Femur (tissue), 1 donor: ENCODE data around the gene PNMA8A.
"Not testable (repeated sequence)": the region's sequence is repeated elsewhere in the genome, so short reads cannot be mapped to it uniquely, and the experiment has no call there.

Experiments
- DNase-seq: peaks from one replicate; pipeline ENCODE4 v3.0.0-alpha.2; 2017

The PNMA8A gene

GRCh38 chr19:46463516-46463915 lies 7.8 kb downstream of the PNMA8A start:
- no peak for DNase-seq

GRCh38 chr19:46461537-46461936 lies 9.8 kb downstream of the PNMA8A start:
- DNase-seq = no peak

- no peak for DNase-seq
Measured at GRCh38 chr19:46460981-46461380, 10.4 kb downstream of the PNMA8A start.

GRCh38 chr19:46460055-46460454 lies 11.3 kb downstream of the PNMA8A start:
- no peak for DNase-seq

- no peak for DNase-seq
Measured at GRCh38 chr19:46456930-46457329, 14.4 kb downstream of the PNMA8A start.

GRCh38 chr19:46454244-46454643 lies 17.1 kb downstream of the PNMA8A start:
- DNase-seq = no peak

GRCh38 chr19:46453661-46454060 lies 17.7 kb downstream of the PNMA8A start:
- DNase-seq = no peak

GRCh38 chr19:46452186-46452585 lies 19.2 kb downstream of the PNMA8A start:
- DNase-seq = no peak

GRCh38 chr19:46451352-46451751 lies 20.0 kb downstream of the PNMA8A start:
- peak; percentile 78 for DNase-seq

- DNase-seq = no peak
Measured at GRCh38 chr19:46450737-46451136, 20.6 kb downstream of the PNMA8A start.

- DNase-seq = no peak
Measured at GRCh38 chr19:46449228-46449627, 22.1 kb downstream of the PNMA8A start.

- no peak for DNase-seq
Measured at GRCh38 chr19:46448601-46449000, 22.8 kb downstream of the PNMA8A start.

- peak; percentile 69 for DNase-seq
Measured at GRCh38 chr19:46447824-46448223, 23.5 kb downstream of the PNMA8A start.

- DNase-seq = no peak
Measured at GRCh38 chr19:46447006-46447405, 24.4 kb downstream of the PNMA8A start.

- no peak for DNase-seq
Measured at GRCh38 chr19:46446021-46446420, 25.3 kb downstream of the PNMA8A start.

GRCh38 chr19:46442808-46443450 lies 28.4 kb downstream of the PNMA8A start:
- DNase-seq = peak; percentile 73

- no peak for DNase-seq
Measured at GRCh38 chr19:46441866-46442265, 29.5 kb downstream of the PNMA8A start.

GRCh38 chr19:46435689-46436088 lies 35.7 kb downstream of the PNMA8A start:
- not testable (repeated sequence) for DNase-seq

GRCh38 chr19:46435009-46435408 lies 36.4 kb downstream of the PNMA8A start:
- DNase-seq = no peak

- DNase-seq = not testable (repeated sequence)
Measured at GRCh38 chr19:46433470-46433869, 37.9 kb downstream of the PNMA8A start.

GRCh38 chr19:46431824-46432223 lies 39.5 kb downstream of the PNMA8A start:
- no peak for DNase-seq

GRCh38 chr19:46429999-46430398 lies 41.4 kb downstream of the PNMA8A start:
- no peak for DNase-seq

GRCh38 chr19:46428239-46429135 lies 42.9 kb downstream of the PNMA8A start, which contains the start of gene PNMA8C:
TSS of gene PNMA8C (minus strand) at chr19:46428936. CDS start at chr19:46428359, 577 bp downstream.
- peak; percentile 86 for DNase-seq

GRCh38 chr19:46427518-46428045 lies 43.8 kb downstream of the PNMA8A start:
- no peak for DNase-seq
